T follicular helper cell (primary cell): ENCODE measurements around the gene HS3ST3B1.

ENCODE experiments used
- DNase-seq: peaks from one replicate; pipeline ENCODE4 v3.0.0-alpha.2; 2020; ENCODE audit warnings: low read depth

The HS3ST3B1 gene

DNA sequence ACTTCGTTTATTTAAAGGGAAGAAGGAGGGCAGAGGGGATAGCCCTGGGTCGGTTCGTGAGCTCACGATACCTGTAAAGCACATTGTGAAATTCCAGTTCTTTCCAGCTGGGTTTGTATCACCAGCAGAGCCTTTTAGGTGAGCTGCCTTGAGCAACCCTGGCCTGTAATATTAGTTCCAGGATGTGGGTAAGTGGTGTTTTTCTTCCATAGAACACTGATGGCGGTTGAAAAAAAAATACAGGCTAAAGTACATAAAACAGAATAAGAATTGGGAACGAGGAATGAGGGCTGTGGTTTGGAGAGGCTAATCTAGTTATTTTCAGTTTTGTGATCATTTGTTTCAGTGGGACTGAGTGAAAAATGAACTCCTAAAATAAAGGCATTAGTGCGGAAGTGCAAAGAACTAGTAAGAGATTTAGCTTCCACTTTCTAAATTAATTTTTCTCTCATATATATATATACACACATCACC is 20.6 kb downstream of the HS3ST3B1 start:
- no peak for DNase-seq

GRCh38 chr17:14321980-14322776 is 21.3 kb downstream of the HS3ST3B1 start:
- no peak for DNase-seq

DNA sequence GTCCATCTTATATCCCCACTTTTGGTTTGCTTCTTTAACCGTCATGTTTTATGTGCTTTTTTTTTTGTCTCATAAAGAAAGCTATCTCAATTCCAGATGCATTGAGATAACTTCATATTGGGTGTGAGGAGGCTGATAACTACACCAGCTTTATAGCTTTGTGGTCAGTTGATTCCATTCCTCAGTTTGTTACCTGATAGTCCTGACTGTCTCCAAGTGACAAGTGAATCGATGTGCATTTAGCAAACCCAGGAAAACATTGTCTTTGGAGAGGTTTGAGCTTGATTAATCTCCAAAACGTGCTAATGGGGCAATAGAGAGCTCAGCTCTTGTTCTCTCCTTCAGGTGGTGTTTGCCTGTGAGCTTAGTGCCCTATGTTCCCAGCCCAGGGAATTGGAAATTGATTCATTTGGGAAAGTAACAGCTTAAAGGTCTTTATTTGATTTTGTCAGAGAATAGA is 22.7 kb downstream of the HS3ST3B1 start:
- DNase-seq: no peak

DNA sequence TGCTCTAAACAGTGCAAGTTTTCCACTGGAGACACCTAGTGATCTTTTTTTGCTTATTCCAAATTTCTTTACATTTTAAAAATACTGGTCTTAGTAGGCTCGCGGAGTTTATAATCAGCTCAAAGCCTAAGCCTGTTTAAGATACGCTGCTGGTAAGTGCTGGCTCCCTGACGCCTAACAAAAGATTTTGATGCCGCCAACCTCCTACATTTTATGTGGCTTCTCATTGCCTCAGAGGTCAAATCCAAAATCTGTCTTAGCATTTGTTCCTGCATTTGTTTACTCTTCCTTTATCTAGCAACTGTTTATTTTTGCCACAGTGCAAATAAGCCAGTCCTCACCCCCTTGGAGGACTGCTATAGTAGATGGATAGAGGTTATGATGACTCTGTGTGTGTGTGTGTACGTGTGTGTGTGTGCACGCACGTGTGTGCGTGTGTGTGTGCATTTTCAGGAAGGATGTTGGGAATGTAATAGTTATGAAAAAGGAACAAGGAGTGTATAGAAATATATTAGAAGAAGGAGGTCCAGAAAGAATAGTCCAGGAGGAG is 24.8 kb downstream of the HS3ST3B1 start:
- no peak for DNase-seq

GRCh38 chr17:14329900-14330491 is 29.1 kb downstream of the HS3ST3B1 start:
- DNase-seq: no peak

- DNase-seq: no peak
Observed at GRCh38 chr17:14330492-14330962, 29.6 kb downstream of the HS3ST3B1 start.

- no peak for DNase-seq
Observed at GRCh38 chr17:14331225-14331981, 30.5 kb downstream of the HS3ST3B1 start.

GRCh38 chr17:14331982-14332298 is 31.1 kb downstream of the HS3ST3B1 start:
- no peak for DNase-seq

DNA sequence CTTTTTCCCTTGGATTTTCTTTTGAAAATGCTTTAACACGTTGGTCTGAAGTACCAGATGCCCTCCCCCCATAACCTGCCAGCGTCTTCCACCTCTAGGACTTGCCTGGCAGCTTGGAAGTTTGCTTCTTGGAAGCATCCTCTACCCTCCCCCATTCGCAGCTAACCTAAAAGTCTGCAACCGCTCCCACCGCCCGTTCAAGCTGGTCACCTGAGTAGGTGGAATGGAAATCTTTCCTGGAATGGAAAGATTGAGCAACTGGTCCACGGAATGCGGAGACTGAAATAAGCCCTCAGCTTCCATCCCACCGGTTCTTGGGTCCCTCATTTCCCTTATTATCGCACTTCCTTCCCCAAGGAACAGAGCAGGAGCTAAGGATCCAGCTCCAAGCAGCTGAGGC is 31.4 kb downstream of the HS3ST3B1 start:
- no peak for DNase-seq

GRCh38 chr17:14333506-14333905 is 32.6 kb downstream of the HS3ST3B1 start:
- no peak for DNase-seq

GRCh38 chr17:14334276-14334840 is 33.5 kb downstream of the HS3ST3B1 start:
- no peak for DNase-seq

- no peak for DNase-seq
Observed at GRCh38 chr17:14334919-14335318, 34.0 kb downstream of the HS3ST3B1 start.

- DNase-seq: no peak
Observed at GRCh38 chr17:14336418-14336817, 35.5 kb downstream of the HS3ST3B1 start.

GRCh38 chr17:14337596-14338079 is 36.8 kb downstream of the HS3ST3B1 start:
- no peak for DNase-seq

GRCh38 chr17:14340857-14341754 is 40.2 kb downstream of the HS3ST3B1 start:
- DNase-seq: no peak

DNA sequence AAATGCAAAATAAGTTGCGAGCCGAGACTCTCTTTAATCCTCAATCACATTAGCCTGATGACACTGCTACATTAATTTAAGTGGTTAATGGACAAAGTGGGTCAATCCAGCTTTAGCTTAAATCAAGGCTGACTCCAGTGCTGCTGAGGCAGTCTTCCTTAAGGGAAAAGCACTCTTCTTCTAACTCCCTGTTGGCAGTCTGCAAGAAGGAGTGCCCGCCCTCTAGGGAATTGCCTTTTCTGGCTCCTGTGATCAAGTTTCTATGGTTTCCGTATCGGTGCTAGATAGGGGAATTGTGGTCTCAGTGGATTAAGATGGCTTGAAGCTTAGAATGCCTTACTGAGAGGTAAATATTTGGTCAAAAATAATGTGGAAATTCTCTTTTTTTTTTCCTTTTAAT is 41.0 kb downstream of the HS3ST3B1 start:
- DNase-seq: no peak

DNA sequence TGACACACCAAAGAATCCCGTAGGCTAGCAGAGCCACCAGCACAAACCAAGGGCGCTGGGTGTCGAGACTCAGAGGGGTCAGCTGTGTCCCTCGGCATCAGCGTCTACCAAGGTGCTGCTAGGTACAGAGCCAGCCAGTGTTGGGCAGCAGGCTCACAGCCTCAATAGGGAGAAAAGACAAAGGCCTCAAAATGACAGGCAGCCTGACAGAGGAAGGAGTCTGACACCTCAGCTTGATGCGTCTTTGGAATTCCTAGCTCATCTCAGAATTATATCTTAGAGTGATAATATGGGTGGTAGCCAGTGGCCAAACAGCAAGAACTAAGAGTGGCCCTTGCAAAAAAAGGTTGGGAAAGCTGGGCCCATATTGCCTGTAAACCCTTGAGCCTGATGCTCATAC is 45.9 kb downstream of the HS3ST3B1 start:
- DNase-seq: no peak

DNA sequence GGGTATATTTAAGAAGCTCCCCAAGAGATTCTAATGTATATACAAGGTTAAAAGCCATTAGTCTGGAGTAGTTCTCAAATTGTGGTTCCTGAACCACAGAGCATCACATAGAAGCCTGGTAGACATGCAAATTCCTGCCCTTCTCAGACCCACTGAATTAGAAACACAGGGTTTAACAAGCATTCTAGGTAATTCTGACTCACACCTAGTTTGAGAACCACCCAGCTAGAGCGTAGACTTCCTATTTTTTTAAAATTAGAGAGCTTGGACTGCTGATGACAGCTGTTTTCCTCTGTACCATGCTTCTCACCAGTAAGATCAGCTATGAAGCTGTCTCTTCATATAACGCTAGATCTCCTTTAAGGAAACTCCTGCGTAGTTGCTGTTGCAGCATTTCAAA is 50.6 kb downstream of the HS3ST3B1 start:
- no peak for DNase-seq

GRCh38 chr17:14352136-14352535 is 51.3 kb downstream of the HS3ST3B1 start:
- DNase-seq: no peak

GRCh38 chr17:14353861-14354474 is 53.1 kb downstream of the HS3ST3B1 start:
- DNase-seq: no peak
